GM19438 (cell line): ENCODE data around the gene KSR2.
"Not testable (repeated sequence)": the region's sequence is repeated elsewhere in the genome, so short reads cannot be mapped to it uniquely, and the experiment has no call there.

Experiments
- ATAC-seq: cut with Tn5 transposase; IDR thresholded peaks from one replicate; pipeline ENCODE4 v1.9.1; 2021; ENCODE audit warnings: low read depth; ENCODE audit not compliant: unreplicated experiment

Gene KSR2

DNA sequence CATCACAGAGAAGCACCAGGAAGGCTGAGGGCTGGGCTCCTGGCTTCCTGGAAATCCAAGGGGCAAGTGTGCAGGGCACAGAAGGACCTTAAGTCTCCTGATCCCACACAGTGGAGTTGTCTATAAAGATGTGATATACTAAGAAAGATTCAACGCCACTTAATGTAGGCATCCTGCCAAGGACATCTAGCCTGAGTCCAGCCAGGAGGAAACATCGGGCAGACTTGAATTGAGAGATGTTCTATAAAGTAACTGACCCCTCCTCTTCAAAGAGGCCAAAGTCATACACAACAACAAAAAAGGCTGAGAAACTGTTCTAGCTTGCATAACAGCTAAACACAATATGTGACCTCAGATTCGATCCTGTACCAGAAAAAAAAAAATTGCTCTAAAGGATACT, 307.9 kb downstream of the KSR2 start:
- ATAC-seq: no peak

DNA sequence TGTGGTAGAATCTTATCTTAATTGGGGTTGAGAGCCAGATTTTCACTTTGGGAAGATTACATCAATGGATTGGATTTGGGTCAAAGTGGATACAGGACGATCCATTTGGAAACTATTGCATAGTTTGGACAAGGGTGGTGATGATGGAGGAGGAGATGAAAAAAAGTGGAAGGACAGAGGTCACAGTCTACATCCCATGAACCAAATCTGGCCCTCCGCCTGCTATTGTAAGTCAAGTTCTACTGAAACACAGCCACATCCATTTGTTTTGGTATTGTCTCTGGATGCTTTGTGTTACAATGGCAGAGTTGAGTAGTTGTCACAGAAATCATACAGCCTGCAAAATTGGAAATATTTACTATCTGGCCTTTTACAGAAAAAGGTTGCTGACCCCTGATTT, 310.6 kb downstream of the KSR2 start:
- no peak for ATAC-seq

DNA sequence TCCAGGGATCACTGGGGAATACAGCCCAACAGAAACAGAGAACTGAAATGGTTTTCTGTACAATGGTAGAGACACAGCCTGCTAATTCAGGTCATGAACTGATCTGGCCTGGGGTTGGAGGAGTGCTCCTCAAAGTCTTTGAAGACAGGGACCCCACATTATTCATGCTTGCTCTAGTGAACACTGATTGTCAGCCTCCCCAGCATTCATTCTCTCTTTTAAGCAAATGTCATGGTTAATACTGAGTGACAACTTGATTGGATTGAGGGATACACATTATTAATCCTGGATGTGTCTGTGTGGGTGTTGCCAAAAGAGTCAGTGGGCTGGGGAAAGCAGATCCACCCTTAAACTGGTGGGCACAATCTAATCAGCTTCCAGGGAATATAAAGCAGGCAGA, 319.0 kb downstream of the KSR2 start:
- no peak for ATAC-seq

DNA sequence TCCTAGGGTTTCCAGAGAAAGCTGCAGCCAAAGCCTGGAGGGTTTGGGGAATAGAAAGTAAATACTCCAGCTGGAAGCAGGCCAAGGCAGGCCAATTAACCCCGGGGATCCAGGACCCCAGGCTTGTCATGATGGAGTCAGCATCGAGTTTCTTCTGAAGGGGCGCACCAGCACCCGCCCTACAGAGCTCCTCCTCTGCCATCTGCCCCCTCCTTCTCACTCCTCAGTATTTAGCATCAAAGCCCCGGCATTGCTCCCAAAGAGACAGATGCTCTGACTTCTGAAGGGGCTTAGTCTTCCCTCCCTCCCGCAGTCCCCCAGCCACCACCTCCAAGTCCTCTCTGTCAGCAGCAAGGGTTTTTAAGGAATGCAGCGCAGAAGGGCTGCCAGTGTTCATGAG, 322.3 kb downstream of the KSR2 start:
- no peak for ATAC-seq

DNA sequence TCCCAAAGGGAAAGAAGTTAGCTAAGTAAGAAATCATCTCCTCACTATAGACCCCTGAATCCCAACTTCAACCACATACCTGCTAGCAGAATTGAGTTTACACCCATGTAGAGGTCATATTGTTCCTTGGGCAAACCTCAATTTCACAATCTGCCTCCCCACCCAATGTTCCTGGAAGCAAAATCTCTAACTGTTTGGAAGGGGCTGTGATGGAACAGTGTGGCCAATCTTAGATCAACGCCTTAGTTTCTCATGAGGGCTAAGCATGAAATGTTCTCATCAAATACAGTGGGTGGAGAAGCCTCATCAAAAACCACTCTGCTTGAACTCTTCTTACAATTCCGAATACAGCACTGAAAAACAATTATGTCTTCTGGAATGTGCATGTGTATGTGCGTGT, 323.3 kb downstream of the KSR2 start:
- ATAC-seq: no peak

DNA sequence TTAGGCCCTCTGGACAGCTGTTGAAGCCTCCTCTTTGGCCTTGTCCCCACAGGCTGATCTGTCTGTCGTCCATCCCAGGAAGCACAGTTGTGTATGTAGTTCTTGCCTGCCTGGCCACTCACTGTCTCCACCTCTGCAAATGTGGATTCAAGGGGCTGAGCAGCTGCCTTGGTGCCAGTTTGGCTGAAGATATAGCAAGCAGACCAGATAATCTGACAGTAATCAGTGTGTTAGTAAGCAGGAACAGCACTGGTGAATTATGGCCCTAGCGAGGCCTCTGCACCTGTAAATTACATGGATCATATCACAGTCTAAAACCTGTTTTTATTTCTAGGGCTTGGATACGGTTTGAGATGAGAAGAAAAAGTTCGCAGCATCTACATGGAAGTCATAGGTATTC, 324.8 kb downstream of the KSR2 start:
- no peak for ATAC-seq

DNA sequence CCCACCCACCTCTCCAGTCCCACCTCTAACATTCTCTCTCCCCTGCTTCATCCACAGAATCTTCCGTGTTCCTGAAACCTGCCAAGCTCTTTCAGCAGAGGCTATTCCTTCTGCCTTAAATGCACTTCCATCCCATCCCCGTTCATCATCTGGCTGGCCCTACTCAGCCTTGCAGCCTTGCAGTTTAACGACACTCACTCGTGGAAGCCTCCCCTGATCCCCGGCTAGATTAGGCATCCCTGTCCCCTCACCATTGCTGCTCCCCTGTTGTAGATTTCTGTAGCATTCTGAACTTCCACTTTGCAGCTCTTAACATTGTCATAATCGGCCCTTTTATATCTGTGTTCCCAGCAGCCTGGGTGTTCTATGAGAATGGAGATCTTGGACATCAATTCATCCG, 326.9 kb downstream of the KSR2 start:
- ATAC-seq: no peak

DNA sequence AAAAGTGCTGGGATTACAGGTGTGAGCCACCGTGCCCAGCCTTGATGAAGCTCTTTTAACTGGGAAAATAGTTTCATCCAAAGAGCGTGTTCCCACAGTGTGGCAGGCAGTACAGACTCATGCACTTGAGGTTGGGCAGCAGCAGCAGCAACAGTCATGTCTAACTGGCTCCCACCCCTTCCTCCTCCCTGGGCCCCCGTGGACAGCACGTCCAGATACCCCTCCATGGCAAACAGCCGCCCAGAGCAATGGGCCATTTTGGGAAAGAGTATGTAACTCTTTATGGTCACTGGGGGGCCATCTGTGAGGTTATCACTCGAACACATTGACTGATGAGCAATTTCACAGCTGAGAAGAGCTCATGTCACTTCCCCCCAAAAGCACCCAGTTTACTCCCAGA, 328.3 kb downstream of the KSR2 start:
- no peak for ATAC-seq

DNA sequence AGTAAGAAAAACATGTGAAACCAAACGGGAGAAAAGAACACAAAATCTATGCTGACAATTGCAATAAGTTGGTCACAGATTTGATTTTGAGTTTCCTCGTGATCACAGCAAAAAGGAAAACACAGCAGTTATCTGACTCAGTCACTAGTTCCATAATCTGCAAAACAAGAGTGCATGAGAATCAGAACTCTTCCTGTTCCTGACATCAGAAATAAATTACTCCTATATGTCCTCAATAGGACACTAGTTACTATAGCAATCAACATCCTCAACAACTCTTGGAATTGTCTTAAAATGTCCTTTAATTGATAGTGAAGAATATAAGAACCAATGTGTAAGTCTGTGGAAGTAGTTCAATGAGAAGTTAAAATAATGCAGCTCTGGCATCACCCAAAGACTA, 339.3 kb downstream of the KSR2 start:
- ATAC-seq: no peak

DNA sequence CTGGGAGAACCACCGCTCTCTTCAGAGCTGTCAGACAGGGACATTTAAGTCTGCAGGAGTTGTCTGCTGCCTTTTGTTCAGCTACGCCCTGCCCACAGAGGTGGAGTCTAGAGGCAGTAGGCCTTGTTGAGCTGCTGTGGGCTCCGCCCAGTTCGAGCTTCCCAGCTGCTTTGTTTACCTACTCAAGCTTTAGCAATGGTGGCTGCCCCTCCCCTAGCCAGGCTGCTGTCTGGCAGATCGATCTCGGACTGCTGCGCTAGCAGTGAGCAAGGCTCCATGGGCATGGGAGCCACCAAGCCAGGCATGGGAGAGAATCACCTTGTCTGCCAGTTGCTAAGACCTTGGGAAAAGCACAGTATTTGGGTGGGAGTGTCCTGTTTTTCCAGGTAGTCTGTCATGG, 340.1 kb downstream of the KSR2 start:
- not testable (repeated sequence) for ATAC-seq

DNA sequence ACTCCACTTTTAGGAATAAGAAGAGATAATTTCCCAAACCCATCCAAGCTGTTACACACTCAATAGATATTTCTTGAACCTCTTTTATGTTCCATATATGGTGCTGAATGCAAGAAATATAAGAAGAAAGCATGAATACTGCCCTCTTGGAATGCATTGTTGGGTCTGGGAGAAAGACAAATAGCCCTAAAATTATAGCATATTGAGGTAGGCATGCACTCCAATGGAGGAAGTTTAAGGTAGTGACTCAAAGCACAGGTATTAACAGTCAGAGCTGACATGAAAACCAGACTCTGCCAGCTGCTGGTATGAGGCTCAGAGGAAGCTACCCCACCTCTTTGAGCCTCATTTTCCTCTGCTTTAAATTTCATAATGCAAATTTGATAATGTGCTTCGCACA, 346.0 kb downstream of the KSR2 start:
- no peak for ATAC-seq

DNA sequence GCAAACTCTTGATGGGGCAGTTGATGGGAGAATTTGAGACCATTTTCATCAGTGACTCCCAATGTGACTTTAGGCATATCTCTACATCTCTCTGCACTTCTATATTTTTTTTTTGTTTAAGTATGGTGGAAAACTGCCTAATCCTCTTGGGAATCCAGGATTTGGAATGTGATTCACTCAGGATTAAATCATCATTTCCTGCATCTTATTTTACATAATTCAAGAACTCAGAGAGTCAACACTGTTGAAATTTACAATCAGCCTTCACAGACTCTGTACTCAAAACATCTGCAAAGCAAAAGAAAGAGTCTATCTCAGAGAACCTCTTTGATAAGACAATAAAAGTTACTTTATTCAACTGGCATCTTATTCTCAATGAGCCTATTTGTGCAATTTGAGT, 346.7 kb downstream of the KSR2 start:
- no peak for ATAC-seq

DNA sequence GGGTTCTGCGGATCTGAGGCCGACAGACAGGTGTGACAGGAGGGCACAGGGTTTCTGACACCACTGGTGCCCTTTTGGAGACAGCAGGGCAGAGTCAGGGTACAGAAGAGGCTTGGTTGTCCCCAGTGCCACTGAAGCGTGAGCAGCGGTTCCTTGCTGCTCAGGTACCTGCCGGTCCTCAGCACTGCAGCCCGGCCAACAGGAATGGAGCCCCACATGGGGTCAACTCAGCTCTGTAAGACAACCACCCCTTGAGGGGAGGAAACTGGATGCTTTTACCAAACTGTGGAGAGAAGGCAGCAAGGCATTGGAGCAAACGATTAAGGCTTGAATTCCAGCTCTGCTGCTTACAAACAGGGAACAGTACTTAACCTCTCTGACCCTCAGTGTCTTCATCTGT, 361.0 kb downstream of the KSR2 start:
- ATAC-seq: no peak

DNA sequence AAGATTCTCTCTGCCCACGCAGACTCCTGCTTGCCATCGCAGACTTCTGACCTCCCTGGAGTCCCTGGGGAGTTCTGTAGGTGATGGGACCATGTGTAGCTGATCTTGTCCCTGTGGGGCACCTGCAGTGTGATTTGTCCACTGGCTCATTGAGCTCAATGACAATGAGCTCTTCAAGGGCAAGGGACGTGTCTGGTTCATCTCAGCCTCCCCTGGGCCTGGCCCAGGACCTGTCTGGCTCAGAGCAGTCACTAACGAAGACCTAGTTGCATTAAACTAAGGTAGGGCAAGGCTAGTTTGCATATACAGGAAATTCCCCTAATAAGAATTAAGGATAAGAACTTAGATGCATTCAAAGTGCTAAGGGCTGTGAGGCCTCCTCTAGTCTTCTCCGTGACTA, 361.8 kb downstream of the KSR2 start:
- no peak for ATAC-seq

DNA sequence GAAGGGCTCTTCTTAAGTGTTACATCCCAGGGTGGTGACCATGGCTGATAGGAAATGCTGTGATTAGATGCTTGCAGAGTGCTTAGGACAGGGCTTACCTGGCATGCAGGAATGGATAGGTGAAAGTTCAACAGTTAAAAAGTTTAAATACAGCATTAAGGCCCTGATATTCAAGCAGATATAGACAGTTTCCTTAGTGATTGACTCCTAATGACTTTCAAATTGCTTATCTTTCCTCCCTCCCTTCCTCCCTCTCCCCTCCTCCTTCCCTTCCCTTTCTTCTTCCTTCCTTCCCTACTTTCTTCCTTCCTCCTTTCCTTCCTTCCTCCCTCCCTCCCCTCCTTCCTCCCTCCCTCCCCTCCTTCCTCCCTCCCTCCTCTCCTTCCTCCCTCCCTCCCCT, 362.8 kb downstream of the KSR2 start:
- no peak for ATAC-seq

DNA sequence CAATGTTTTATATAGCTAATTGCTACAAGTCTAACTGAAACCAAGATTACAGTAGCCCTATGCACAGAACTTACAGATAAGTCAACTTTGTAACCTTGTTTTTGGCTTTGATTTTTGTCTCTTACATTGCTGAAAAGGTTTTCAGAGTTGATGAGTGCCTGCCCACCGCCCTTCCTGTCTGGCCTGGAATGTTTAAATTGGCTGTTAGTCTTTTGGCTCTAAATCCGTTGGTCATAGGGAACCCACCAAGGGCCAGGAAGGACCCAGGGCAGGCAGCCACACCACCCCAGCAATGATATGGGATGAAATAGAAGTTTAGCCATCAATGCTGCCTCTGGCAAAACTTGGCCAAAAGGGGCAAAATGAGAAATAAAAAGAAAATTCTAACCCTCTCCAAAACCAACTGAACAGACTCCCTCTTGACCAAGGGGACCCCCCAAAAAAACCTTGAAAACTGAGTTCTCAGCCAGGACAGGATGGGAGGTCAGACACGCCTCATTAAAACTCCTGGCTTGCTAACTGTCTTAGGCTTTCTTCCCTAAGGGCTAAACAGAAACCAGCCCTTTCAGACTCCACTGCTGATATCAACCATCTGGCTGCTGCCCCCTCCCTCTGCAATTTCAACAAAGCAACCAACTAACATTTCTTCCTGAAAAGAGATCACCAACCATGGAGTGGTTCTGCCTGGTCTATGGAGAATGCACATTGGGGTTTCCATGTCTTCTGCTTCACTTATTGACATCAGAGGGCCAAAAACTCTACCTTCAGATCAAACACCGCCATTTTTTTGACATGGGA, 365.3 kb downstream of the KSR2 start:
- no peak for ATAC-seq

DNA sequence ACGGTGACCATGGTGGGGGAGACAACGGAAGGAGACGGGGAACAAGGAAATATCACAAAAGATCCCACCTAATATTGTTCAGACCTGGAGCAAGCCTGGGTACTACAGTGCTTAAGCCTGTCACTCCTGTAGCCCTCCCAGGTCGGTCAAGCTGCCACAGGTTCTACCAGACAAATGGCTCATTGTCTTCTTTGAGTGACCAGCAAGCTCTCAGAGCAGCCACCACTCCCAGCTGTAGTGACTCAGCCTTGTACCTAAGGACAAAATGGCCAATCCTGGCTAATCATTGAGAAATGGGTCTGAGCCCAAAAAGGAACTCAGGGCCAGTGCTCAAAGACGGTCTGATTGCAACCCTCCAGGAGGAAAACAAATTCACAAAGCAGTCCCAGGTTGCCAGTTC, 368.9 kb downstream of the KSR2 start:
- ATAC-seq: no peak

DNA sequence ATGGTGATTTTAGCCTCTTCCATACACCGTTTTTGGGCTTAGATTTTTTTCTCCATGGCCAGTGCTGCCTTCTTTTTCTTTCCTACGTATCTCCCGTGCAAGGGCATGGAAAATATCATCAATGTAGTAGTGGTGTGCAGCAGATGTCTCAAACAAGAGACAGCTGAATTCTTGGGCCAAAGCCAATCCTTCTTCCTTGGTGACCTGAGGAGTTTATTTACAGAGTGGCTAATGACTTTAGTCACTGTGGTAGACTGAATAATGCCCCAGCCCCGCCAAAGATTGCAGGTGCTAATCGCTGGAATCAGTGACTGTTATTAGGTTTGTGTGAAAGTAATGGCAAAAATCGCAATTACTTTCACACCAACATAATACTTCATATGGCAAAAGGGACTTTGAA, 371.8 kb downstream of the KSR2 start:
- no peak for ATAC-seq

DNA sequence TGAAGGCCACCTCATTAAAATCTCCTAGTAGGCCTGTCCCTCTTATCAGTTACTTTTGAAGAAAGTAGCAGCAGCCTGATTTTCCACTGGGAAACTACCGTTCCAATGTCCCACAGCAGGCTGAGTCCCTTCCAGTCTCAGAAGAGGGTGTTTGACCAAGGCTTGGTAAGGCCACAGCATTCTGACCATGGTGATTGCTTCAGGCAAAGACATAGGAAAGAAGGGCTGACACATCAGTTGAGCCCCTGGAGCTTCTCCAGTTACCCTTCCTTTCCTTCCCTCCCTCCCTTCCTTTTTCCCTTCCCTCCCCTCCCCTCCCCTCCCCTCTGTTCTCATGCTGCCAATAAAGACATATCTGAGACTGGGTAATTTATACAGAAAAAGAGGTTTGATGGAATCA, 373.0 kb downstream of the KSR2 start:
- ATAC-seq: no peak

DNA sequence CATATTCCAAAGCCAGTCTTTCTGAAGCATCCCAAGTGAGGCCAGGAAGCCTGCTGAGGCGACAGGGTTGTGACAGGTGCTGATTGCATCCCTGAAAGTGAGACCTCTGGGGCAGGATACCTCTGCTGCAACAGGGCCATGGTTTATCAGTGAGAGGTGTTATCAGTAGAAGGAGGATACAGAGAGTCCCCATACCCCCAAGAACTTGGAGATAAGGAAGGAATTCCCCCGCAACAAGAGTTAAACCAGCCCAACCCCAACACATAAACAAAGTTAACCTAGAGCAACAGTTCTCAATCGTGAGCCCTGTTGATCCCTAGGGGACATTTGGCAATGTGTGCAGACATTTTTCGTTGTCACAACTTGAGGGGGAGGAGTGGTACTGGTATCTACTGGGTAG, 374.3 kb downstream of the KSR2 start:
- ATAC-seq: no peak

DNA sequence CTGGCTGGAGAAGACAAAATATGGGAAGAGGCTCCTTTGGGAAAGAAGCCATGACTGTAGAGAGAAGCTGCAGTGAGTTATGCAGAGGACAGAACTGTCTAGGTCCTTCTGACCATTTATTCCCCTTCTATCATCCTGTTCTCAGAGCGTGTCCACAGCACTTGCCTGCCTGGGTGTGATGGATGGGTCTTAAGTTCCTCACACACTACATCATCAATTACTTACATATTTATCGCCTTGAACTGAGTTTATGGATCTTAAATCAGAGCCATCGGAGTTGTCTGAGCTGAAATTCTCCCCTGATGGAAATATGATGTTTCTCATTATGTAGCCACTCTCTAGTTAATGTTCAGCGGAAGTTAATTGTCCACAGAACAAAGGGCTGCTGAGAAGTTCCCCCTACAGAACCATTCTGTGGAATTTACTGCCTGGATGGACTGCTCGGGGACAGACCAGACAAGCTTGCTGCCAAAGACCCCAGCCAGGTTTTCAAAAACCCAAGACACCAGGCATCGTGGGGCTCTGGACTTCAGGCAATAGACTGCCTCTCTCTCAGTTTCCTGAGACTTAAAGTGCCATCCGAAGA, 374.9 kb downstream of the KSR2 start:
- no peak for ATAC-seq

DNA sequence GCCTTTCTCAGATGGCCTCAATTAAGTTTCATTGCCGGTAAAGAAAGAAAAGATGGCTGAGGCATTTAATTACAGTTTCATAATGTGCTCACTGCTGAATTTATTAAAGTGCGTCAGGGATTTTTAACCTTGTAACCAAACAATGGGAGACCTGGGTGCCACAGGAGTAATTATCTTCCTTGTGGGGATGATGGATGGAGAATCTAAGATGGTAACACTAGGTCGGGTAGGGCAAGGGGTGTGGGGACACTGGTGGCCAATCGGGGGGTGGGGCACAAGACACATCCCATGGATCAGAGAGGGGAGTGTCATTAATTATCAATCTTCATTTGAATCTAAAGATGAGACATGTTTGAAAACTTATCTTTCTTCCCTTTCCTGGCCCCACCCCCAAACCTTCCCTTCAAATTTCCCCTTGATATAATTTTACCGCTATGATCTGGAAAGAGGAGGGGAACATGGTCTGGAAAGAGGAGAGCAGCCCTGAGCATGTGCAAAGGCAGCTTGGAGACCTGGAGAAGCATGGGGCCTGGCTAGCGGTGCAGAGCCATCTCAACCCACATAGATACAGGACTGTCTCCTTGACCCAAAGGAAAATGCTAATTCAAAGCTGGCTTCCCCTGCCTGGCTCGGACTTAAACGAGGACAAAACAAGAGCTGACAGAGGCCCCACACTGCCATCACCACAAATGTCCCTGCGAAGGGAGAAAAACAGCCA, 376.0 kb downstream of the KSR2 start:
- ATAC-seq: no peak
